Heart left ventricle (tissue), 16 donors: Measurements from ENCODE around the gene CAMK2B. TPM values are rescaled to one million over a fixed set of nuclear protein-coding genes. Genes with fewer than 3 reads are reported as not detected.

Experiments used
- ATAC-seq, 4 donors: fragments of 200-7000 bp; cut with Tn5 transposase; one replicate each; pipeline ENCODE4 v1.9.1; 2020 to 2022; ENCODE audit warnings: moderate library complexity in 4 of 4, mild to moderate bottlenecking in 3 of 4, moderate number of reproducible peaks in 1 of 4
- DNase-seq, 5 donors: peaks; one replicate each; pipeline ENCODE4 v3.0.0-alpha.2; 2020
- H3K27ac ChIP-seq, 12 donors: fragments of 200-600 bp; sonication (generic) in 4 of 12; one replicate each; pipeline versions ENCODE4 v1.5.0 to v1.8.0; 2016 to 2022; ENCODE audit warnings: mild to moderate bottlenecking in 2 of 12
- H3K27me3 ChIP-seq, 9 donors: fragments of 200-600 bp; sonication (generic) in 2 of 9; one replicate each; pipeline versions ENCODE4 v1.5.1 to v1.8.0; 2016 to 2022; ENCODE audit warnings: mild to moderate bottlenecking in 3 of 9
- H3K36me3 ChIP-seq, 9 donors: fragments of 200-600 bp; sonication (generic) in 2 of 9; one replicate each; pipeline versions ENCODE4 v1.5.0 to v1.8.0; 2018 to 2022; ENCODE audit warnings: mild to moderate bottlenecking in 2 of 9
- H3K4me1 ChIP-seq, 12 donors: fragments of 200-600 bp; sonication (generic) in 4 of 12; one replicate each; pipeline versions ENCODE4 v1.5.0 to v1.8.0; 2016 to 2022; ENCODE audit warnings: mild to moderate bottlenecking in 3 of 12
- H3K4me3 ChIP-seq, 12 donors: fragments of 200-600 bp; sonication (generic) in 4 of 12; one replicate each; pipeline versions ENCODE4 v1.5.0 to v1.8.0; 2017 to 2022; ENCODE audit warnings: mild to moderate bottlenecking in 9 of 12, moderate library complexity in 4 of 12
- H3K9me3 ChIP-seq, 12 donors: fragments of 200-600 bp; sonication (generic) in 4 of 12; one replicate each; pipeline versions ENCODE4 v1.5.0 to v1.8.0; 2016 to 2022; ENCODE audit warnings: mild to moderate bottlenecking in 1 of 12
- POLR2A ChIP-seq, 2 donors: fragments of 450-650 bp; IDR thresholded peaks; one replicate each; pipeline ENCODE4 v1.6.1; 2017; ENCODE audit warnings: antibody characterized with exemption in 2 of 2, mild to moderate bottlenecking in 2 of 2, moderate library complexity in 2 of 2
- WGBS, 4 donors: extraction: QIAGEN DNeasy Blood & Tissue Kit in 2 of 4; methylation state at CpG; one replicate each; pipeline versions ENCODE4 v1.1.5 to v1.1.7; 2013 to 2018; 5-methylcytosine and 5-hydroxymethylcytosine counted together
- intact Hi-C, 10 donors: fragments of 100-400 bp; cut with DNase I; formaldehyde crosslinking; loops; one replicate each; pipeline versions ENCODE4 v1.11.1 to v1.14.2; 2022
- polyA plus RNA-seq, 2 donors: library from polyadenylated mRNA; stranded (reverse); fragments of 200-250 nt; gene quantifications; one replicate each; pipeline ENCODE4 v1.2.3, GENCODE V29; 2013
- total RNA-seq, 9 donors: library from RNA; depleted of rRNA in 2 of 9; stranded (reverse); fragments of >200 nt in 2 of 9; fragmentation: NEBNext Ultra II Directional in 3 of 9; extraction: Animal tissue kit (Norgen Biotek cat#: 25700) in 3 of 9; gene quantifications; one replicate each; pipeline versions ENCODE4 v1.1.0 to v1.2.4, GENCODE V29; 2016 to 2023
- TF ChIP-seq, protein P1 (sequence below), 12 donors: fragments of 200-600 bp; sonication (generic) in 4 of 12; IDR thresholded peaks; one replicate each; pipeline versions ENCODE4 v1.5.0 to v1.8.0; 2018 to 2022; ENCODE audit warnings: antibody characterized with exemption in 12 of 12, mild to moderate bottlenecking in 5 of 12
- donor health status: ischemic (EF 13 %, LVEDD 7.1; RV severe dilation, severe dysfunction).
- donor health status: healthy with polysubstance abuse.
- donor health status: DM: no; HTN: yes; CAD: no.
- donor health status: DM: no; HTN: no; CAD: no.
- donor health status: ischemic (EF 25% LVEDD 6.9; RV normal size, moderate dysfunction).
- donor health status: ischemic (EF 25% LVEDD 5.7; RV mildly dilated, moderate dysfunction).
- donor health status: healthy.
- donor health status: DM: yes; HTN: yes; CAD: no.
- donor health status: ischemic (EF 35%, LVEDD 5.7; RV mildly dilated, moderate dysfunction).
- donor health status: nonischemic (EF 11% LVEDD 7.7; RV severe dilation, severe dysfunction).
- donor health status: DM: yes; HTN: yes; CAD: no.
- donor health status: PGD.
- donor health status: ischemic (EF 29% LVEDD 5.4; RV normal size, mild dysfunction).
- donor health status: nonischemic (EF 23%, LVEDD 6.1; RV moderate dilation, normal function).

Gene CAMK2B
- total and polyA plus RNA-seq, 11 donors = 35.7 to 141 (median 103) TPM

DNA sequence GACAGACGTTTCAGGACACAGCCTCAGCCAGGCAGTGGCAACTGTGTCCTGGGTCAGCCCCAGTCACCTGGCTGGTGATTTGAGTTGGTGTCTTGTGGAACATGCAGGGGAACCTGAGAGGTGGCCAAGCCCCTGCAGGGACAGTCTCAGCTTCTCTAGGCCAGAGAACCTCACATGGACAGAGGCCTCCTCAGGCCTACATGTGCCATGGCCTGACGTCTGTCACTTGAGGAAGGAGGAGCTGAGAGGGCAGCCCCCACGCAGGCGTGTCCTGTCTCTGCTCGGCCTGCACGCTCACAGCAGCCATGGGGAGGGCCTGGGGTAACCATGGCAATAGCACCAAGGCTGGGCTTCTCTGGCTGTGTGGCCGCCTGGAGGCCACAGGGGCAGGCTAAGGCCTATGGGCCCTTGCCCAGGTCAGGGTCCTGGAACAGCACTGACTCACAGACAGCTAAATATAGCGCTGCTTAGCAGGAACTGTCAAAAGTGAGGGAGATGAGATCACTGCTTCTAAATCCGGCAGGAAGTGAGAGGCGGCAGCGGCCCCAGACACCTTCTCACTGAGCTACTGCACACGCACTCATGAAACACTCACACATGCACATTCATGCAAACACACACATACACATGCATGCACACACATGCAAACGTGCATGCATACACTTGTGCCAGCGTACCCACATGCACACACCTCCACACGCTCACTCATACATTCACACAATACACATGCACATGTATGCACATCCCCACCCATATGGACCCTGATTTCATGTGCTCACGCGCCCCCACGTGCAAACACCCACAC lies 67.6 kb downstream of the CAMK2B start:
- Histone ChIP-seq H3K4me3 (no peak overlapping the region), H3K4me1 (peaks cover 18 to 76% (median 56%) of the 10 kb centered on the region in 12 donors), H3K9me3 (no peaks in the 10 kb centered on the region), H3K27me3 (no peaks in the 10 kb centered on the region), H3K27ac (peak overlapping the region; percentile 75 to 96 (median 88)), H3K36me3 (no peaks in the 10 kb centered on the region)
- ATAC-seq (peak; percentile 89 to 93 (median 92)), DNase-seq (peak; percentile 83 to 93 (median 87))
- WGBS, 4 donors = 9 to 15% (median 11%) methylated on average over 18 of the region's 18 CpGs
- intact Hi-C loops = loop anchor here in 2 of 10 donors (5.0 kb wide), 2 partner anchors 34 to 49 kb away; no protein-coding TSS in a partner anchor
- TF ChIP-seq, protein P1, sequence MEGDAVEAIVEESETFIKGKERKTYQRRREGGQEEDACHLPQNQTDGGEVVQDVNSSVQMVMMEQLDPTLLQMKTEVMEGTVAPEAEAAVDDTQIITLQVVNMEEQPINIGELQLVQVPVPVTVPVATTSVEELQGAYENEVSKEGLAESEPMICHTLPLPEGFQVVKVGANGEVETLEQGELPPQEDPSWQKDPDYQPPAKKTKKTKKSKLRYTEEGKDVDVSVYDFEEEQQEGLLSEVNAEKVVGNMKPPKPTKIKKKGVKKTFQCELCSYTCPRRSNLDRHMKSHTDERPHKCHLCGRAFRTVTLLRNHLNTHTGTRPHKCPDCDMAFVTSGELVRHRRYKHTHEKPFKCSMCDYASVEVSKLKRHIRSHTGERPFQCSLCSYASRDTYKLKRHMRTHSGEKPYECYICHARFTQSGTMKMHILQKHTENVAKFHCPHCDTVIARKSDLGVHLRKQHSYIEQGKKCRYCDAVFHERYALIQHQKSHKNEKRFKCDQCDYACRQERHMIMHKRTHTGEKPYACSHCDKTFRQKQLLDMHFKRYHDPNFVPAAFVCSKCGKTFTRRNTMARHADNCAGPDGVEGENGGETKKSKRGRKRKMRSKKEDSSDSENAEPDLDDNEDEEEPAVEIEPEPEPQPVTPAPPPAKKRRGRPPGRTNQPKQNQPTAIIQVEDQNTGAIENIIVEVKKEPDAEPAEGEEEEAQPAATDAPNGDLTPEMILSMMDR (IDR thresholded peaks at IDR 0.05) = peak in 4 of 12 donors; percentile 19 to 34 (median 30)
- no peak for TF ChIP-seq POLR2A (IDR thresholded peaks at IDR 0.05)

DNA sequence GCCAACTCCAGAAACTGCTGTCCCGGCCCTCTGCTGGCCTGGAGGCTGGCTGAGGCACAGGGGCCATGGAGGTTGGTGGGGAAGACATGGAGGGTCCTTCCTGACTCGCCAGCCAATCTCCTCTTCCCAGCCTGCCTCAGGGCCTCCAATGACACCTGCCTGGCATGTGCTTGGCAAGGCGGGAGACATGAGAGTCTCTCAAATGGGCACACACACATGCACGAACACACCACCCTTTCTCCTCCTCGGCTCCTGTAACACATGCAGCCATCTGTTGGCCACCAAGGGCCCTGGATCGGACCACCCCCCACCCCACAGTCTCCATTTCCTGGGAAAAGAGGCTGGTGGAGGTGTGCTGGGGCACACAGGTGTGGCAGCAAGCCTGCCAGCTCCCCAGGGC lies 68.2 kb downstream of the CAMK2B start:
- DNase-seq (no peak), ATAC-seq (no peak)
- no peak for TF ChIP-seq POLR2A (IDR thresholded peaks at IDR 0.05)
- TF ChIP-seq, protein P1 (IDR thresholded peaks at IDR 0.05) = no peak
- WGBS, 4 donors = 92 to 100% (median 92%) methylated on average over 3 to 6 of the region's 6 CpGs
- Histone ChIP-seq H3K4me3 (no peak overlapping the region), H3K27ac (peak overlapping the region; percentile 75 to 96 (median 88)), H3K4me1 (peaks cover 18 to 70% (median 55%) of the 10 kb centered on the region in 12 donors), H3K36me3 (no peaks in the 10 kb centered on the region), H3K27me3 (no peaks in the 10 kb centered on the region), H3K9me3 (no peaks in the 10 kb centered on the region)
- intact Hi-C loops = loop anchor here in 2 of 10 donors (5.0 kb wide), 2 partner anchors 35 to 50 kb away; no protein-coding TSS in a partner anchor

DNA sequence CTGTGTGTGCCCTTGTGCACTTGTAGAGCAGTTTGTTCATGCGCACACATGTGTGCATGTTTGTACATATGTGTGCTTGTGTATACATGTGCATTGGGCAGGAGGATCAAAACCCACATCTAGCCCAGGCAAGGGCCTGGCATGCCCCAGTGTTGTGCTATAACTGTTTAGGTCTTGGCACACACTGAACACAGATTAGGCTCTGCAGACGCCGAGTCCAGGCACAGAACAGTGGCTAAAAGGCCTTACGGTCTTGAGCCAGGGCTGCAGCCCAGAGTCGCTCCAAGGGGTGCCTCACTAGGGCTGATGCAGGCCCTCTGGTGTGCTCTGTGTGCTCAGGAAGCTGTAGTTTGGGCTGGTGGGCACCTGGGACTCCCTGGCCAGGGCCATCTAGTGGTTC lies 68.9 kb downstream of the CAMK2B start:
- Histone ChIP-seq H3K4me1 (peaks cover 18 to 64% (median 52%) of the 10 kb centered on the region in 12 donors), H3K4me3 (no peak overlapping the region), H3K9me3 (no peaks in the 10 kb centered on the region), H3K27ac (peak overlapping the region; percentile 75 to 96 (median 88)), H3K27me3 (no peaks in the 10 kb centered on the region), H3K36me3 (no peaks in the 10 kb centered on the region)
- ATAC-seq (peak; percentile 24 to 36 (median 30)), DNase-seq (peak in 1 of 5 donors; percentile 64)
- intact Hi-C loops = loop anchor here in 2 of 10 donors (5.0 kb wide), 2 partner anchors 36 to 51 kb away; no protein-coding TSS in a partner anchor
- 53 to 76% (median 62%) methylated on average over 3 to 5 of the region's 5 CpGs for WGBS, 4 donors
- TF ChIP-seq, protein P1 (IDR thresholded peaks at IDR 0.05) = no peak
- no peak for TF ChIP-seq POLR2A (IDR thresholded peaks at IDR 0.05)

DNA sequence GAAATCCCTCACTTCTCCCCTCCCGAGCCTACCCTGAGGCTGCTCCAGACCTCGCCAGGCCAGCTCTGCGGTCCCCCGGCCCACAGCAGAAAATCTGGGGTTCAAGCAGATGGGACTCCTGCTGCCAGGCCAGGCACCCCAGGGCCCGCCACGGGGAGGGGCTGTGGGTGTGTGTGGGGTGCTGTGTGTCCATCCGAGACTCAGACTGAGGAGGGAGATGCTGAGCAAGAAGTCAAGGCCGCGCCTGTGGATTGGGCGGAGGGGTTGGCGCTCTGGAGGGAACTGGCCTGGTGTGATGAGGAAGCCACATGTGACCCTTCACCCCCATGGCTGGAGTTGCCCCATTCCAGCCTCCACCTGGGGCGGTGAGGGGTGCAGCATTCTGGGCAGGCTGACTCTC lies 73.5 kb downstream of the CAMK2B start:
- H3K9me3 ChIP-seq = no peaks in the 10 kb centered on the region
- H3K27me3 ChIP-seq = no peaks in the 10 kb centered on the region
- no peak overlapping the region for H3K4me3 ChIP-seq
- no peak for TF ChIP-seq POLR2A (IDR thresholded peaks at IDR 0.05)
- TF ChIP-seq, protein P1 (IDR thresholded peaks at IDR 0.05) = no peak
- ATAC-seq (no peak), DNase-seq (no peak)
- no peaks in the 10 kb centered on the region for H3K36me3 ChIP-seq
- no peak overlapping the region for H3K27ac ChIP-seq
- intact Hi-C loops = no loop called here
- WGBS, 4 donors = 88 to 96% (median 93%) methylated on average over 9 to 12 of the region's 12 CpGs
- H3K4me1 ChIP-seq = peaks cover 0 to 18% (median 13%) of the 10 kb centered on the region in 12 donors
